ENCODE results near the gene ZNF530. TPM values are rescaled to one million over a fixed set of nuclear protein-coding genes. Genes with fewer than 3 reads are reported as not detected.
A peak's percentile ranks its signal among the peaks of the same experiment; 100 is the strongest.

ZNF530 gene
- total RNA-seq, 1 experiment from 2014 or later: 11.3 TPM

- no TSS peak for BruUV-seq (replicated peaks)
- no peaks in the 10 kb centered on the region for H3K4me1 ChIP-seq (ENCODE audit: insufficient read depth, low read length, poor library complexity, severe bottlenecking)
- peaks cover 5% of the 10 kb centered on the region for H3K36me3 ChIP-seq (ENCODE audit: insufficient read depth, low read length, poor library complexity, severe bottlenecking)
- CTCF ChIA-PET: no interaction called here
- intact Hi-C loops (cut with micrococcal nuclease; ENCODE audit: unreplicated experiment): no loop called here
- DNase-seq (ENCODE audit: low spot score): no peak
- POLR2A ChIA-PET (ENCODE audit: low non-redundant PET): no interaction called here
- peaks cover 26% of the 10 kb centered on the region for H3K9me3 ChIP-seq (ENCODE audit: low read depth, low read length, poor library complexity, severe bottlenecking)
- TF ChIP-seq EZH2 (IDR thresholded peaks at IDR 0.05; ENCODE audit: borderline replicate concordance, low read depth, low read length, poor library complexity, severe bottlenecking) (no peak), CTCF (conservative IDR thresholded peaks at IDR 0.05; ENCODE audit: low read depth, low read length) (no peak)
- no peak overlapping the region for H3K27ac ChIP-seq (ENCODE audit: low read depth, low read length, poor library complexity, severe bottlenecking)
- no peaks in the 10 kb centered on the region for H3K27me3 ChIP-seq (replicated peaks; ENCODE audit: insufficient read depth, low read depth, low read length, poor library complexity)
- H3K4me3 ChIP-seq (ENCODE audit: low read depth, low read length, poor library complexity, severe bottlenecking): peak overlapping the region; percentile 86
Observed at GRCh38 chr19:57633832-57634131, 34.1 kb downstream of the ZNF530 start.

DNA sequence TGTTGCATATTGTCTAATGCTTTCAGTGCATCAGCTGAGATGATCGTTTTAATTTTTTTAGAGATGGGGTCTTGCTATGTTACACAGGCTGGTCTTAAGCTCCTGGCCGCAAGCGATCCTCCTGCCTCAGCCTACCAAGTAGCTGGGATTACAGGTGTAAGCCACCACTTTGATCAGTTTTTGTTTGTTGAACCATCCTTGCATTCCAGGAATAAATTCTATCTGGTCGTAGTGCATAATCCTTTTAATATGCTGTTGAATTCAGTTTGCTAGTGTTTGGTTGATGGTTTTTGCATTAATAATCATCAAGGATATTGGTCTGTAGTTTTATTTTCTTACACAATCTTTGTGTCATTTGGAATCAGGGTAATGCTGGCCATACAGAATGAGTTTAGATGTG is 37.7 kb downstream of the ZNF530 start:
- no TSS peak for BruUV-seq (replicated peaks)
- no peak for TF ChIP-seq EZH2 (IDR thresholded peaks at IDR 0.05; ENCODE audit: borderline replicate concordance, low read depth, low read length, poor library complexity, severe bottlenecking)
- TF ChIP-seq CTCF (conservative IDR thresholded peaks at IDR 0.05; ENCODE audit: low read depth, low read length): no peak
- ChIA-PET POLR2A (ENCODE audit: low non-redundant PET) (no interaction called here), CTCF (no interaction called here)
- Histone ChIP-seq H3K36me3 (ENCODE audit: insufficient read depth, low read length, poor library complexity, severe bottlenecking) (peaks cover 32% of the 10 kb centered on the region), H3K27ac (ENCODE audit: low read depth, low read length, poor library complexity, severe bottlenecking) (no peak overlapping the region), H3K9me3 (ENCODE audit: low read depth, low read length, poor library complexity, severe bottlenecking) (peaks cover 53% of the 10 kb centered on the region), H3K4me3 (ENCODE audit: low read depth, low read length, poor library complexity, severe bottlenecking) (no peak overlapping the region), H3K4me1 (ENCODE audit: insufficient read depth, low read length, poor library complexity, severe bottlenecking) (no peaks in the 10 kb centered on the region), H3K27me3 (replicated peaks; ENCODE audit: insufficient read depth, low read depth, low read length, poor library complexity) (no peaks in the 10 kb centered on the region)
- intact Hi-C loops (cut with micrococcal nuclease; ENCODE audit: unreplicated experiment): no loop called here
- no peak for DNase-seq (ENCODE audit: low spot score)

DNA sequence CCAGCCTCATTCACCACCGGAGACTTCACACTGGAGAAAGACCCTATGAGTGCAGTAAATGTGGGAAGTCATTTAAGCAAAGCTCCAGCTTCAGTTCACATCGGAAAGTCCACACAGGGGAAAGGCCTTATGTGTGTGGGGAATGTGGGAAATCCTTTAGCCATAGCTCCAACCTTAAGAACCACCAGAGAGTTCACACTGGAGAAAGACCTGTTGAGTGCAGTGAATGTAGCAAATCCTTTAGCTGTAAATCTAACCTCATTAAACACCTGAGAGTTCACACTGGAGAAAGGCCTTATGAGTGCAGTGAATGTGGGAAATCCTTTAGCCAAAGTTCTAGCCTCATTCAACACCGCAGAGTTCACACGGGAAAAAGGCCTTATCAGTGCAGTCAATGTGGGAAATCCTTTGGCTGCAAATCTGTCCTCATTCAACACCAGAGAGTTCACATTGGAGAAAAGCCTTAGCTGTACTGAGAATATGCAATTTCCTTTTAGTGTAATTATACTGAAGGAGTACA is 42.1 kb downstream of the ZNF530 start:
- no peak for DNase-seq (ENCODE audit: low spot score)
- H3K36me3 ChIP-seq (ENCODE audit: insufficient read depth, low read length, poor library complexity, severe bottlenecking): peaks cover 28% of the 10 kb centered on the region
- CTCF ChIA-PET: no interaction called here
- H3K9me3 ChIP-seq (ENCODE audit: low read depth, low read length, poor library complexity, severe bottlenecking): peaks cover 50% of the 10 kb centered on the region
- H3K4me3 ChIP-seq (ENCODE audit: low read depth, low read length, poor library complexity, severe bottlenecking): no peak overlapping the region
- intact Hi-C loops (cut with micrococcal nuclease; ENCODE audit: unreplicated experiment): no loop called here
- POLR2A ChIA-PET (ENCODE audit: low non-redundant PET): no interaction called here
- no peak overlapping the region for H3K27ac ChIP-seq (ENCODE audit: low read depth, low read length, poor library complexity, severe bottlenecking)
- no TSS peak for BruUV-seq (replicated peaks)
- TF ChIP-seq CTCF (conservative IDR thresholded peaks at IDR 0.05; ENCODE audit: low read depth, low read length) (no peak), EZH2 (IDR thresholded peaks at IDR 0.05; ENCODE audit: borderline replicate concordance, low read depth, low read length, poor library complexity, severe bottlenecking) (no peak)
- no peaks in the 10 kb centered on the region for H3K4me1 ChIP-seq (ENCODE audit: insufficient read depth, low read length, poor library complexity, severe bottlenecking)
- H3K27me3 ChIP-seq (replicated peaks; ENCODE audit: insufficient read depth, low read depth, low read length, poor library complexity): no peaks in the 10 kb centered on the region
